ENCODE results near the gene APP. TPM values are rescaled to one million over a fixed set of nuclear protein-coding genes. Genes with fewer than 3 reads are reported as not detected.

Gene APP
- total and polyA plus RNA-seq, 4 donors, result 86.9 to 414 (median 367) TPM

- H3K9me3 ChIP-seq (ENCODE audit: control insufficient read depth in 4 of 4, insufficient read depth in 3 of 4, low read length in 3 of 4), result no peaks in the 10 kb centered on the region
- H3K27me3 ChIP-seq (ENCODE audit: control insufficient read depth in 3 of 3, insufficient read depth in 3 of 3, low read length in 2 of 3), result no peaks in the 10 kb centered on the region
- H3K27ac ChIP-seq (ENCODE audit: low read depth in 1 of 2, low read length in 1 of 2), result no peak overlapping the region
- no peak overlapping the region for H3K9ac ChIP-seq (ENCODE audit: insufficient read depth in 1 of 2, low read length in 2 of 2)
- peak; percentile 24 for ATAC-seq (ENCODE audit: insufficient read depth, low FRiP score)
- H3K4me1 ChIP-seq (ENCODE audit: control insufficient read depth in 5 of 5, insufficient read depth in 5 of 5, low read length in 5 of 5), result peaks cover 0 to 11% (median 3%) of the 10 kb centered on the region in 5 donors
- peaks cover 2 to 15% (median 7%) of the 10 kb centered on the region in 4 donors for H3K36me3 ChIP-seq (ENCODE audit: control insufficient read depth in 4 of 4, insufficient read depth in 4 of 4, low read length in 4 of 4)
- WGBS, 2 donors, result 77 to 81% methylated on average over 9 of the region's 9 CpGs
- TF ChIP-seq CTCF (IDR thresholded peaks at IDR 0.05; ENCODE audit: control extremely low read depth, extremely low read depth), result no peak
- no peak overlapping the region for H3K4me3 ChIP-seq
- DNase-seq, result peak in 2 of 3 donors; percentile 26 to 37
Observed at GRCh38 chr21:25887646-25888306, 282.8 kb downstream of the APP start.

GRCh38 chr21:25887166-25887565 is 283.4 kb downstream of the APP start:
- Histone ChIP-seq H3K9me3 (ENCODE audit: control insufficient read depth in 4 of 4, insufficient read depth in 3 of 4, low read length in 3 of 4) (no peaks in the 10 kb centered on the region), H3K36me3 (ENCODE audit: control insufficient read depth in 4 of 4, insufficient read depth in 4 of 4, low read length in 4 of 4) (peaks cover 2 to 15% (median 7%) of the 10 kb centered on the region in 4 donors), H3K27ac (ENCODE audit: low read depth in 1 of 2, low read length in 1 of 2) (no peak overlapping the region), H3K4me3 (no peak overlapping the region), H3K4me1 (ENCODE audit: control insufficient read depth in 5 of 5, insufficient read depth in 5 of 5, low read length in 5 of 5) (peaks cover 0 to 11% (median 3%) of the 10 kb centered on the region in 5 donors), H3K27me3 (ENCODE audit: control insufficient read depth in 3 of 3, insufficient read depth in 3 of 3, low read length in 2 of 3) (no peaks in the 10 kb centered on the region), H3K9ac (ENCODE audit: insufficient read depth in 1 of 2, low read length in 2 of 2) (no peak overlapping the region)
- DNase-seq, result no peak
- ATAC-seq (ENCODE audit: insufficient read depth, low FRiP score), result no peak
- TF ChIP-seq CTCF (IDR thresholded peaks at IDR 0.05; ENCODE audit: control extremely low read depth, extremely low read depth), result no peak
- 93 to 95% methylated on average over 4 of the region's 4 CpGs for WGBS, 2 donors

- no peak for TF ChIP-seq CTCF (IDR thresholded peaks at IDR 0.05; ENCODE audit: control extremely low read depth, extremely low read depth)
- DNase-seq (peak in 2 of 3 donors; percentile 21 to 30), ATAC-seq (ENCODE audit: insufficient read depth, low FRiP score) (no peak)
- no peaks in the 10 kb centered on the region for H3K27me3 ChIP-seq (ENCODE audit: control insufficient read depth in 3 of 3, insufficient read depth in 3 of 3, low read length in 2 of 3)
- no peak overlapping the region for H3K9ac ChIP-seq (ENCODE audit: insufficient read depth in 1 of 2, low read length in 2 of 2)
- peak overlapping the region in 1 of 2 donors; percentile 18 for H3K27ac ChIP-seq (ENCODE audit: low read depth in 1 of 2, low read length in 1 of 2)
- H3K9me3 ChIP-seq (ENCODE audit: control insufficient read depth in 4 of 4, insufficient read depth in 3 of 4, low read length in 3 of 4), result no peaks in the 10 kb centered on the region
- peaks cover 0 to 11% (median 0%) of the 10 kb centered on the region in 5 donors for H3K4me1 ChIP-seq (ENCODE audit: control insufficient read depth in 5 of 5, insufficient read depth in 5 of 5, low read length in 5 of 5)
- peaks cover 3 to 10% (median 5%) of the 10 kb centered on the region in 4 donors for H3K36me3 ChIP-seq (ENCODE audit: control insufficient read depth in 4 of 4, insufficient read depth in 4 of 4, low read length in 4 of 4)
- H3K4me3 ChIP-seq, result no peak overlapping the region
- WGBS, 2 donors, result 62 to 67% methylated on average over 7 of the region's 7 CpGs
Observed at GRCh38 chr21:25885880-25886279, 284.7 kb downstream of the APP start.

All from lung (tissue), 12 donors.